ENCODE data around the gene PLGLB1.
"Not testable (repeated sequence)": the region's sequence is repeated elsewhere in the genome, so short reads cannot be mapped to it uniquely, and the experiment has no call there.

Gene PLGLB1

GRCh38 chr2:87021744-87022143, at the start of gene PLGLB1:
TSS of gene PLGLB1 (minus strand) at chr2:87021844. CDS start at chr2:87021783, 61 bp downstream.
- DNase-seq (ENCODE audit: low read depth): not testable (repeated sequence)

DNA sequence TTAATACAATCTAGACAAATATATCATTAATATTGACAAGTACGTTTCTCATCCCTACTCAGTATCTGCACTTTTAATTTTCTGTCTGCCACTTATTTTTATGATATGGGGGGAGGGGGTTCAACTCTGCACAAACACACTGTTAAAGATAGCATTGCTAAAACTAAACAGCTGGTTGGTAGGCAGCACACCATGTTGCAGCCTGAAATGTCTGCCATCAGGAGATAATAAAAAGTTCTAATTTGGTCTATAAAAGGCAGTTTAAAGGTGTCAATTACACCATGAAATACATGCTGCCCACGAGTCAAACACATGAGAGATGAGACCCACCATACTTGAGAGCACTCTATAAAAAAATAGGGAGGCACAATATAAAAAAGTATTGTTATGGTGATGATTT, 42.7 kb upstream of the PLGLB1 start:
- not testable (repeated sequence) for DNase-seq (ENCODE audit: low read depth)

- DNase-seq (ENCODE audit: low read depth): not testable (repeated sequence)
Measured at GRCh38 chr2:87063431-87063830, 41.8 kb upstream of the PLGLB1 start.

GRCh38 chr2:87061519-87061918, 39.9 kb upstream of the PLGLB1 start:
- not testable (repeated sequence) for DNase-seq (ENCODE audit: low read depth)

GRCh38 chr2:87057606-87058005, 36.0 kb upstream of the PLGLB1 start:
- not testable (repeated sequence) for DNase-seq (ENCODE audit: low read depth)

- not testable (repeated sequence) for DNase-seq (ENCODE audit: low read depth)
Measured at GRCh38 chr2:87056843-87057242, 35.2 kb upstream of the PLGLB1 start.

DNA sequence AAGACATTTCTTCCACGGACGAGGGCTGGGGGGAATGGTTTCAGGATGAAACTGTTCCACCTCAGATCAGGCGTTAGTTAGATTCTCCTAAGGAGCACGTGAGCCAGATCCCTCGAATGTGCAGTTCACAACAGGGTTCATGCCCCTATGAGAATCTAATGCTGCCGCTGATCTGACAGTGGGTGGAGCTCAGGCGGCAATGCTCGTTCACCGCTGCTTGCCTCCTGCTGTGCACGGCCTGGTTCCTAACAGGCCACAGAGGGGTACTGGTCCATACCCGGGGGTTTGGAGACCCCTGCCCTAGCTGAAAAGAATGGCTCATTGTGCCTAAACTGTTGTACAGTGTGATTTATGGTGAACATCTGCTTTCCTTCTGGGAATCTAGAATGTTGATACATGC, 34.8 kb upstream of the PLGLB1 start:
- not testable (repeated sequence) for DNase-seq (ENCODE audit: low read depth)

DNA sequence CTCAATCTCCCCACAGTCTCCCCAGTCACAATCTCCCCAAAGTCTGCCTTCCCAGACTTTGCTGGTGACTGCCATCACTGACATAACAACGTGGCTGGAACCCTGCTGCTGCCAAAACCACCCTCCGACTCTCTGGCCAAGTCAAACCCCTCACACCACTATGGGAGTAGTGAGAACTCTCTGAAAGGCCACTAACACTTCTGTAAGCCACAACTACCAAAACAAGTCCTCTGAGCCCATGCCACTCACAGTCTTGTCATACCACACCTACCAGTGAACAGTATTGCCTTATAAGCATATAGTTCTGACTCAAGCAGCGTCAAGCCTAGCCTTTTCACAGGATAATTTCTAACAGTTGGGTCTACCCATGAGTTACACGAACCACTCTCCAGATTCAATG, 32.7 kb upstream of the PLGLB1 start:
- DNase-seq (ENCODE audit: low read depth): not testable (repeated sequence)

- DNase-seq (ENCODE audit: low read depth): not testable (repeated sequence)
Measured at GRCh38 chr2:87041321-87041978, 19.8 kb upstream of the PLGLB1 start.

DNA sequence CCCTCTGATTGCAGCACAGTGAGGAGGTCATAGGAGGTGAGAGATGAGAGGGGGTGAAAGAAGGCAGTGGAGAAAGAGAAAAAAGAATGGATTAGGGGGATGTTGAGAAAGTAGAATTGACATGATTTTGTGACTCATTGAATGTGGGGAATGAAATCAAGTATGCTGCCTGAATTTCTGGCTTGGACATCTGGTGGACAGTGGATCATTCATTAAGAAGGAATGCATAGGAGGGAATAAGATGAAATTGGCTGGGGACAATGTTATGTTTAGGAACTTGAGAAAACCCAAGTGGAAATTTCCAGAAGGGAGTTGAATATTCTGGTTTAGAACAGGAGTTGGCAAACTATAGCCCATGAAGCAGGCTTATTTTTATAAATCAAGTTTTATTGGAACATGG, 7.0 kb upstream of the PLGLB1 start:
- not testable (repeated sequence) for DNase-seq (ENCODE audit: low read depth)

GRCh38 chr2:87026816-87027215, 5.2 kb upstream of the PLGLB1 start:
- DNase-seq (ENCODE audit: low read depth): not testable (repeated sequence)

GRCh38 chr2:87025927-87026326, 4.3 kb upstream of the PLGLB1 start:
- not testable (repeated sequence) for DNase-seq (ENCODE audit: low read depth)

GRCh38 chr2:87023988-87024615, 2.5 kb upstream of the PLGLB1 start:
- DNase-seq (ENCODE audit: low read depth): not testable (repeated sequence)

GRCh38 chr2:87021043-87021442, 601 bp downstream of the PLGLB1 start:
- DNase-seq (ENCODE audit: low read depth): not testable (repeated sequence)

DNA sequence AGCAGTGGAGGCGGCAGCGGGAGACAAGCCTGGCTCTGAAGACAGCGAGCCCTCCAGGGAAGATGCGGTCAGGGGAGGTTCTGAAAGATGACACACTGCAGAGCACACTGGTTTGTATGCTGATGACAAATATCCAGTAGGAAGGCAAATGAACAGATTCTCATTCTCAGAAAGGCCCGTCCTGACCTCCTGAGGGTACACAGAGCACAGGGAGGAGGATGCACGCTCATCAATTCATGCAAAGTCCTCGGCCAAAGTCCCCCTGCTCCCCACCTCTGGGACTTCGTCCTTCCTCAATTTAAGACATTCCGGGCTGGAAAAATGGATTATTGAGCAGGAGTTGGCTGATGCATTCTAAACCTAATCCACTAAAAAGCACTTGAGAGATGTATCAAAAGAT, 2.6 kb downstream of the PLGLB1 start:
- DNase-seq (ENCODE audit: low read depth): not testable (repeated sequence)

DNA sequence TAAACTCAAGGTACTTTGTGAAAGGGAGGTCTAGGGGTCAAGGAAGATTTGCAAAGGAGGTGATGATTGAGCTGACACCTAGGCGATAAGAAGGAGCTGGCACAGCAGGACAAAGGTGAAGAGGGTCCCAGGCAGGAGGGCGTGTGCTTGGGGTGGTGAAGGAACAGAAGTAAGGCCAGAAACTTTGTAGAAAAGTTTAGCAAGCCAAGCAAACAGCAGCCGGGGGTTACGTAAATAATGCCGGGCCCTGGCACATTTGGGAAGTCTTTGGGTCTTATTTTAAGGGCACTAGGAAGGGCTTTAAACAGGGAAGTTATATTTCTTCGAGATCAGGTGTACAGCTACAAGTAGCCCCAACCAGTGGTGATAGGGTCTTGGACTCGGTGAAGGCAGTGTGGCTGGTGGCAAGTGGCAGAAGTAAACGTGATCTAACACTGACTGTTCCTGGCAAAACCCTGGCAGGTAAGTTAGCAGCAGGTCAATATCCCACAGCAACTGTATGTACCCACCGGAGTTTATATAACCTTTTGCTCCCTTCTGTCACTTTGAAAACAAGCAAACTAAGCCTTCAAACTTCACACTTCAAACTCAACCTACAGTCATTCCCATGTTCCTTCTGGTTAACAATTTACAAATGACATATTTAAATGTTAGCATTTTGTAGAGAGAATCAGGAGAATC, 7.0 kb downstream of the PLGLB1 start:
- not testable (repeated sequence) for DNase-seq (ENCODE audit: low read depth)

- DNase-seq (ENCODE audit: low read depth): not testable (repeated sequence)
Measured at GRCh38 chr2:87004398-87004797, 17.2 kb downstream of the PLGLB1 start.
